Astrocyte (in vitro differentiated cells and primary cell): ENCODE data around the gene SGTA. TPM values are rescaled to one million over a fixed set of nuclear protein-coding genes. Genes with fewer than 3 reads are reported as not detected.

Experiments
- DNase-seq: peaks from one replicate; pipeline ENCODE4 v3.0.0-alpha.2; 2010; ENCODE audit warnings: low read depth
- FAIRE-seq: peaks from 2 replicates; lab custom pipeline; 2011; peaks lifted over from hg19 to GRCh38; lab: Jason Lieb, UNC
- H2AFZ ChIP-seq: 2 replicates; pipeline ENCODE4 v1.6.0; 2012; ENCODE audit warnings: low read depth, low read length, inconsistent platforms
- H3K27ac ChIP-seq: 2 replicates; pipeline ENCODE4 v1.5.1; 2011; ENCODE audit warnings: low read depth, low read length, inconsistent platforms
- H3K27me3 ChIP-seq: 2 replicates; pipeline ENCODE4 v1.6.0; 2011; ENCODE audit warnings: low read length, inconsistent platforms; ENCODE audit not compliant: insufficient read depth
- H3K36me3 ChIP-seq: 2 replicates; pipeline ENCODE4 v1.5.1; 2011; ENCODE audit warnings: low read length, inconsistent platforms; ENCODE audit not compliant: insufficient read depth
- H3K4me1 ChIP-seq: 2 replicates; pipeline ENCODE4 v1.5.1; 2011; ENCODE audit warnings: low read length, inconsistent platforms; ENCODE audit not compliant: insufficient read depth
- H3K4me2 ChIP-seq: 2 replicates; pipeline ENCODE4 v1.6.0; 2012; ENCODE audit warnings: low read length, inconsistent platforms
- H3K4me3 ChIP-seq: 2 replicates; pipeline ENCODE4 v1.5.1; 2011; ENCODE audit warnings: low read depth, mild to moderate bottlenecking, low read length, inconsistent platforms; ENCODE audit not compliant: insufficient read depth
- H3K79me2 ChIP-seq: 2 replicates; pipeline ENCODE4 v1.6.0; 2012; ENCODE audit warnings: mild to moderate bottlenecking, low read length, inconsistent platforms; ENCODE audit not compliant: insufficient read depth
- H3K9ac ChIP-seq: 2 replicates; pipeline ENCODE4 v1.6.0; 2012; ENCODE audit warnings: mild to moderate bottlenecking, low read length, inconsistent platforms
- H3K9me3 ChIP-seq: 2 replicates; pipeline ENCODE4 v1.5.1; 2012; ENCODE audit warnings: low read depth, mild to moderate bottlenecking, low read length, inconsistent platforms; ENCODE audit not compliant: insufficient read depth
- H4K20me1 ChIP-seq: 2 replicates; pipeline ENCODE4 v1.6.0; 2012; ENCODE audit warnings: low read length, inconsistent platforms; ENCODE audit not compliant: insufficient read depth
- H3K27ac Mint-ChIP-seq: one replicate; pipeline ENCODE4 v1.8.0; 2021; ENCODE audit warnings: mild to moderate bottlenecking, mixed read lengths; ENCODE audit not compliant: unreplicated experiment
- H3K27me3 Mint-ChIP-seq: one replicate; pipeline ENCODE4 v1.8.0; 2021; ENCODE audit warnings: low read depth, mixed read lengths; ENCODE audit not compliant: unreplicated experiment
- H3K36me3 Mint-ChIP-seq: one replicate; pipeline ENCODE4 v1.8.0; 2021; ENCODE audit warnings: low read depth, mixed read lengths; ENCODE audit not compliant: unreplicated experiment
- H3K4me1 Mint-ChIP-seq: one replicate; pipeline ENCODE4 v1.8.0; 2021; ENCODE audit warnings: low read depth, mixed read lengths; ENCODE audit not compliant: unreplicated experiment
- H3K4me3 Mint-ChIP-seq: one replicate; pipeline ENCODE4 v1.8.0; 2021; ENCODE audit warnings: mild to moderate bottlenecking, moderate library complexity, mixed read lengths; ENCODE audit not compliant: unreplicated experiment
- H3K9me3 Mint-ChIP-seq: one replicate; pipeline ENCODE4 v1.8.0; 2021; ENCODE audit warnings: mild to moderate bottlenecking, mixed read lengths; ENCODE audit not compliant: unreplicated experiment
- EZH2 ChIP-seq: IDR thresholded peaks from 2 replicates; pipeline ENCODE4 v1.6.1; 2012; ENCODE audit warnings: mild to moderate bottlenecking, low read length, inconsistent platforms; ENCODE audit not compliant: insufficient read depth
- total RNA-seq: library from RNA; stranded (reverse); gene quantifications from 2 replicates; pipeline ENCODE4 v1.2.1, GENCODE V29; 2021
- TF ChIP-seq, protein P1 (sequence below): IDR thresholded peaks from 2 replicates; pipeline ENCODE4 v1.5.1; 2011; ENCODE audit warnings: low read depth, mild to moderate bottlenecking, inconsistent platforms, low read length, moderate library complexity; ENCODE audit not compliant: insufficient read depth

The SGTA gene
- total RNA-seq, 1 donor from 2014 or later: 76.1 TPM

- Histone ChIP-seq H2AFZ (no peak overlapping the region), H3K36me3 (no peaks in the 10 kb centered on the region), H4K20me1 (no peaks in the 10 kb centered on the region), H3K9me3 (peaks cover 8% of the 10 kb centered on the region), H3K9ac (no peak overlapping the region), H3K79me2 (no peaks in the 10 kb centered on the region), H3K4me1 (peaks cover 9% of the 10 kb centered on the region), H3K4me2 (no peak overlapping the region), H3K4me3 (no peak overlapping the region), H3K27ac (no peak overlapping the region), H3K27me3 (peaks cover 2% of the 10 kb centered on the region)
- FAIRE-seq (no peak), DNase-seq (no peak)
- peak overlapping the region; percentile 77 for H3K27ac Mint-ChIP-seq
- peaks cover 10% of the 10 kb centered on the region for H3K9me3 Mint-ChIP-seq
- H3K4me1 Mint-ChIP-seq: peaks cover 7% of the 10 kb centered on the region
- TF ChIP-seq, protein P1, sequence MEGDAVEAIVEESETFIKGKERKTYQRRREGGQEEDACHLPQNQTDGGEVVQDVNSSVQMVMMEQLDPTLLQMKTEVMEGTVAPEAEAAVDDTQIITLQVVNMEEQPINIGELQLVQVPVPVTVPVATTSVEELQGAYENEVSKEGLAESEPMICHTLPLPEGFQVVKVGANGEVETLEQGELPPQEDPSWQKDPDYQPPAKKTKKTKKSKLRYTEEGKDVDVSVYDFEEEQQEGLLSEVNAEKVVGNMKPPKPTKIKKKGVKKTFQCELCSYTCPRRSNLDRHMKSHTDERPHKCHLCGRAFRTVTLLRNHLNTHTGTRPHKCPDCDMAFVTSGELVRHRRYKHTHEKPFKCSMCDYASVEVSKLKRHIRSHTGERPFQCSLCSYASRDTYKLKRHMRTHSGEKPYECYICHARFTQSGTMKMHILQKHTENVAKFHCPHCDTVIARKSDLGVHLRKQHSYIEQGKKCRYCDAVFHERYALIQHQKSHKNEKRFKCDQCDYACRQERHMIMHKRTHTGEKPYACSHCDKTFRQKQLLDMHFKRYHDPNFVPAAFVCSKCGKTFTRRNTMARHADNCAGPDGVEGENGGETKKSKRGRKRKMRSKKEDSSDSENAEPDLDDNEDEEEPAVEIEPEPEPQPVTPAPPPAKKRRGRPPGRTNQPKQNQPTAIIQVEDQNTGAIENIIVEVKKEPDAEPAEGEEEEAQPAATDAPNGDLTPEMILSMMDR: no peak
- no peak for TF ChIP-seq EZH2
- H3K4me3 Mint-ChIP-seq: no peak overlapping the region
- H3K36me3 Mint-ChIP-seq: peaks cover 8% of the 10 kb centered on the region
- peaks cover 4% of the 10 kb centered on the region for H3K27me3 Mint-ChIP-seq
These were observed 71.2 kb downstream of the SGTA start for GRCh38 chr19:2711875-2712205.

DNA sequence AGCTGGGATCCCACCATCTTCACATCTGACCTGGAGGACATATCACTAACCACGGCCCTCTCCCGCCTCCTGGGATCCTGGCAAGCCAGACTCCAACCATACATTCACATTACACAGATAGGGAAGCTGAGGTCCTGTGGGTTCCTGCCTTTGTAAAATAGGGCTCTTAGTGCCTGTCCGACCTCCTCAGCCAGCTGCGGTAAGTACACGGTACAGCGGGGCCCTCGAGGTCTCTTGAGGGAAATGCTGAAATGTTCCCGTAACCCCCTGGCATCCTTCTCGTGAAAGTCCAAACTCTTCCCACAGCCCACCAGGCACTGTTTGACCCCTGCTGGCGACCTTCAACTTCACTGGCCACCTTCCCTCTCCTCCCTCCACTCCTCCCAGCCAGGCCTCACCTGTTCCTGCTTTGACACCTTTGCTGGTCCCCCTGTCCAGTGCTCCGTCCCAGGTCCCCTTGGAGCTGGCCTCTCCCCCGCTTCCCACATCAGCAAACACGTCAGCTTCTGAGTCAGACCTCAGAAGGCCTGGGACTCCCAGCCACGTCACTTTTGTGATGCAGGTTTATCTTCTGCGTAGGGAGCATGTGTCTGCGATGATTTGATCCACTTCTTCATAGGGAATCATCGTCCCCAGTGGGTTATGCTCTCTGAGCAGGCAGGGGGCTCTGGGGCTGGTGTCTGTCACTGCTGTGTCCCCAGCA, 71.8 kb downstream of the SGTA start:
- DNase-seq: peak; percentile 73
- peak overlapping the region; percentile 34 for H3K4me2 ChIP-seq
- no peak overlapping the region for H3K27ac ChIP-seq

More for the DNA sequence above, 71.8 kb downstream of the SGTA start:
- H2AFZ ChIP-seq: no peak overlapping the region
- H3K4me3 ChIP-seq: no peak overlapping the region
- H3K4me1 Mint-ChIP-seq: peaks cover 7% of the 10 kb centered on the region
- no peaks in the 10 kb centered on the region for H3K79me2 ChIP-seq
- no peak overlapping the region for H3K4me3 Mint-ChIP-seq
- peaks cover 8% of the 10 kb centered on the region for H3K36me3 Mint-ChIP-seq
- TF ChIP-seq, protein P1: no peak
- TF ChIP-seq EZH2: no peak
- peaks cover 2% of the 10 kb centered on the region for H3K27me3 ChIP-seq
- peaks cover 8% of the 10 kb centered on the region for H3K9me3 ChIP-seq
- peaks cover 9% of the 10 kb centered on the region for H3K4me1 ChIP-seq
- H3K36me3 ChIP-seq: no peaks in the 10 kb centered on the region
- FAIRE-seq: no peak
- no peaks in the 10 kb centered on the region for H4K20me1 ChIP-seq
- H3K9me3 Mint-ChIP-seq: peaks cover 10% of the 10 kb centered on the region
- peak overlapping the region; percentile 77 for H3K27ac Mint-ChIP-seq
- H3K9ac ChIP-seq: peak overlapping the region; percentile 12
- peaks cover 4% of the 10 kb centered on the region for H3K27me3 Mint-ChIP-seq
